Right lobe of liver (tissue), 6 donors: ENCODE results near the gene PSMD2. TPM values are rescaled to one million over a fixed set of nuclear protein-coding genes. Genes with fewer than 3 reads are reported as not detected.

Experiments
- ATAC-seq, 4 donors: fragments of 200-7000 bp; cut with Tn5 transposase; one replicate each; pipeline ENCODE4 v1.9.1; 2020; ENCODE audit warnings: mild to moderate bottlenecking in 4 of 4, moderate library complexity in 4 of 4
- DNase-seq, 3 donors: peaks; one replicate each; pipeline ENCODE4 v3.0.0-alpha.2; 2020
- H3K27ac ChIP-seq, 3 donors: fragments of 200-600 bp; one replicate each; pipeline ENCODE4 v1.8.0; 2022
- H3K27me3 ChIP-seq, 2 donors: fragments of 200-600 bp; one replicate each; pipeline ENCODE4 v1.8.0; 2022
- H3K36me3 ChIP-seq, 4 donors: fragments of 200-600 bp; sonication (generic) in 1 of 4; one replicate each; pipeline versions ENCODE4 v1.5.1 to v1.8.0; 2017 to 2022; ENCODE audit warnings: control low read depth in 1 of 4
- H3K4me1 ChIP-seq, 4 donors: fragments of 200-600 bp; sonication (generic) in 1 of 4; one replicate each; pipeline versions ENCODE4 v1.5.1 to v1.8.0; 2017 to 2022; ENCODE audit warnings: control low read depth in 1 of 4
- H3K4me3 ChIP-seq, 3 donors: fragments of 200-600 bp; one replicate each; pipeline ENCODE4 v1.8.0; 2022
- H3K9me3 ChIP-seq, 4 donors: fragments of 200-600 bp; sonication (generic) in 1 of 4; one replicate each; pipeline versions ENCODE4 v1.5.1 to v1.8.0; 2017 to 2022; ENCODE audit warnings: control low read depth in 1 of 4
- POLR2A ChIP-seq: fragments of 450-650 bp; IDR thresholded peaks from one replicate; pipeline ENCODE4 v1.6.1; 2017; ENCODE audit warnings: antibody characterized with exemption, mild to moderate bottlenecking
- WGBS: methylation state at CpG from one replicate; pipeline ENCODE4 v1.1.6; 2018; ENCODE audit warnings: low coverage, low lambda C conversion rate; ENCODE audit not compliant: insufficient coverage; ENCODE audit errors: missing lambda C conversion rate; 5-methylcytosine and 5-hydroxymethylcytosine counted together
- intact Hi-C, 2 donors: fragments of 100-400 bp; cut with DNase I; formaldehyde crosslinking; loops; one replicate each; pipeline versions ENCODE4 v1.11.2 to v1.14.1; 2022
- total RNA-seq, 6 experiments: library from RNA; depleted of rRNA in 2 of 6; stranded (reverse); fragments of >200 nt in 2 of 6; fragmentation: NEBNext Ultra II Directional in 3 of 6; extraction: Animal tissue kit (Norgen Biotek cat#: 25700) in 3 of 6; gene quantifications; one replicate each; pipeline versions ENCODE4 v1.1.0 to v1.2.4, GENCODE V29; 2016 to 2023
- TF ChIP-seq, protein P1 (sequence below), 4 donors: fragments of 200-600 bp in 3 of 4; fragments of 450-650 bp in 1 of 4; IDR thresholded peaks; one replicate each; pipeline versions ENCODE4 v1.5.1 to v1.8.0; 2016 to 2022; ENCODE audit warnings: antibody characterized with exemption in 4 of 4, mild to moderate bottlenecking in 2 of 4
- donor health status: DM: no; HTN: yes; CAD: no.
- donor health status: DM: no; HTN: no; CAD: no.
- donor health status: DM: no; HTN: no; CAD: no.
- donor health status: DM: no; HTN: yes; CAD: no.
- donor health status: DM: no; HTN: yes; CAD: no.

The PSMD2 gene
- total RNA-seq, 6 experiments from 2014 or later: 85.5 to 153 (median 103) TPM

- ATAC-seq: no peak
- 84% methylated on average over 2 of the region's 4 CpGs for WGBS
- TF ChIP-seq, protein P1, sequence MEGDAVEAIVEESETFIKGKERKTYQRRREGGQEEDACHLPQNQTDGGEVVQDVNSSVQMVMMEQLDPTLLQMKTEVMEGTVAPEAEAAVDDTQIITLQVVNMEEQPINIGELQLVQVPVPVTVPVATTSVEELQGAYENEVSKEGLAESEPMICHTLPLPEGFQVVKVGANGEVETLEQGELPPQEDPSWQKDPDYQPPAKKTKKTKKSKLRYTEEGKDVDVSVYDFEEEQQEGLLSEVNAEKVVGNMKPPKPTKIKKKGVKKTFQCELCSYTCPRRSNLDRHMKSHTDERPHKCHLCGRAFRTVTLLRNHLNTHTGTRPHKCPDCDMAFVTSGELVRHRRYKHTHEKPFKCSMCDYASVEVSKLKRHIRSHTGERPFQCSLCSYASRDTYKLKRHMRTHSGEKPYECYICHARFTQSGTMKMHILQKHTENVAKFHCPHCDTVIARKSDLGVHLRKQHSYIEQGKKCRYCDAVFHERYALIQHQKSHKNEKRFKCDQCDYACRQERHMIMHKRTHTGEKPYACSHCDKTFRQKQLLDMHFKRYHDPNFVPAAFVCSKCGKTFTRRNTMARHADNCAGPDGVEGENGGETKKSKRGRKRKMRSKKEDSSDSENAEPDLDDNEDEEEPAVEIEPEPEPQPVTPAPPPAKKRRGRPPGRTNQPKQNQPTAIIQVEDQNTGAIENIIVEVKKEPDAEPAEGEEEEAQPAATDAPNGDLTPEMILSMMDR (IDR thresholded peaks at IDR 0.05): no peak
- no peak for TF ChIP-seq POLR2A
- no peaks in the 10 kb centered on the region for H3K27me3 ChIP-seq
- DNase-seq: no peak
- peaks cover 15 to 72% (median 43%) of the 10 kb centered on the region in 4 donors for H3K36me3 ChIP-seq
- H3K4me3 ChIP-seq: no peak overlapping the region
- H3K4me1 ChIP-seq: peaks cover 0 to under 1% (median 0%) of the 10 kb centered on the region in 4 donors
- intact Hi-C loops: loop anchor here in 1 of 2 donors (10.0 kb wide), 1 partner anchor 142 kb away; no protein-coding TSS in a partner anchor
- no peaks in the 10 kb centered on the region for H3K9me3 ChIP-seq
- H3K27ac ChIP-seq: no peak overlapping the region
Observed at GRCh38 chr3:184306341-184306972, 7.4 kb downstream of the PSMD2 start.

DNA sequence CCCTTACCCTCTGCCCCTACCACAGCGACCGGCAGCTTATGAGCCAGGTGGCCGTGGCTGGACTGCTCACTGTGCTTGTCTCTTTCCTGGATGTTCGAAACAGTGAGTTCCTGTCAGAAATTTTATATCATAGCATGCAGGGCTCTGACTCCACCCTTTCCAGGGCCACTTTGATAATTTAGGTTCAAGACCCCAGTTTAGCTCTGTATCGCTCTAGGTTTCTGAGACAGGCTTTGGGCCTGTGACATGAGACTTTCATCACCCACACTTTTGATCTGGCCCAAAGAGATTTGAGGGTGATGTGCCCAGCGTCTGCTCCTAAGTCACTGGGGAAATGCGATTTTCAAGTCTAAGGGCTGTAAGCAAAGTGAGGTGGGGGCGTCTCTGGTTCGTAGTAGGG lies 8.9 kb downstream of the PSMD2 start:
- TF ChIP-seq POLR2A: no peak
- TF ChIP-seq, protein P1 (IDR thresholded peaks at IDR 0.05): no peak
- Histone ChIP-seq H3K4me3 (no peak overlapping the region), H3K27ac (no peak overlapping the region), H3K27me3 (no peaks in the 10 kb centered on the region), H3K4me1 (peaks cover 0 to 5% (median 0%) of the 10 kb centered on the region in 4 donors), H3K36me3 (peaks cover 4 to 58% (median 32%) of the 10 kb centered on the region in 4 donors), H3K9me3 (no peaks in the 10 kb centered on the region)
- ATAC-seq (no peak), DNase-seq (no peak)
- WGBS: 100% methylated on average over 3 of the region's 9 CpGs
- intact Hi-C loops: loop anchor here in 1 of 2 donors (10.0 kb wide), 1 partner anchor 143 kb away; no protein-coding TSS in a partner anchor

- WGBS: 73% methylated on average over 6 of the region's 7 CpGs
- ATAC-seq: no peak
- H3K27ac ChIP-seq: no peak overlapping the region
- H3K36me3 ChIP-seq: peaks cover 4 to 49% (median 28%) of the 10 kb centered on the region in 4 donors
- intact Hi-C loops: loop anchor here in 1 of 2 donors (10.0 kb wide), 1 partner anchor 144 kb away; no protein-coding TSS in a partner anchor
- H3K9me3 ChIP-seq: no peaks in the 10 kb centered on the region
- no peak for DNase-seq
- H3K4me1 ChIP-seq: peaks cover 0 to 5% (median 0%) of the 10 kb centered on the region in 4 donors
- no peaks in the 10 kb centered on the region for H3K27me3 ChIP-seq
- no peak for TF ChIP-seq POLR2A
- TF ChIP-seq, protein P1 (IDR thresholded peaks at IDR 0.05): no peak
- H3K4me3 ChIP-seq: no peak overlapping the region
Observed at GRCh38 chr3:184308744-184309143, 9.7 kb downstream of the PSMD2 start.

- H3K4me3 ChIP-seq: no peak overlapping the region
- ATAC-seq: no peak
Observed at GRCh38 chr3:184311633-184312032, 12.6 kb downstream of the PSMD2 start.

More at GRCh38 chr3:184311633-184312032, 12.6 kb downstream of the PSMD2 start:
- Histone ChIP-seq H3K36me3 (peaks cover 0 to 22% (median 17%) of the 10 kb centered on the region in 4 donors), H3K27me3 (no peaks in the 10 kb centered on the region), H3K9me3 (no peaks in the 10 kb centered on the region), H3K27ac (no peak overlapping the region), H3K4me1 (peaks cover 0 to 5% (median 2%) of the 10 kb centered on the region in 4 donors)
- TF ChIP-seq, protein P1 (IDR thresholded peaks at IDR 0.05): no peak
- TF ChIP-seq POLR2A: no peak
- DNase-seq: no peak
- intact Hi-C loops: no loop called here
